H1 (cell line): ENCODE data around the gene CPXM1.
A peak's percentile ranks its signal among the peaks of the same experiment; 100 is the strongest.

Experiments used
- CBX8 ChIP-seq: fragments of 300-800, 300-1000 bp; sonication (generic); IDR thresholded peaks from 2 replicates; pipeline ENCODE4 v1.7.1; 2016; ENCODE audit warnings: low read depth, low read length, borderline replicate concordance
- CTCF ChIP-seq, 3 experiments: IDR thresholded peaks; 1 replicate in 2 of 3; 2 replicates in 1 of 3; pipeline versions ENCODE4 v1.5.1 to v1.6.1; 2011; ENCODE audit warnings: low read length in 3 of 3, mild to moderate bottlenecking in 3 of 3, inconsistent platforms in 2 of 3, low read depth in 1 of 3, moderate library complexity in 1 of 3; ENCODE audit not compliant: insufficient read depth in 1 of 3; ENCODE audit errors: control extremely low read depth in 1 of 3
- MAX ChIP-seq: IDR thresholded peaks from 2 replicates; pipeline ENCODE4 v1.6.1; 2012; ENCODE audit warnings: inconsistent platforms
- RAD21 ChIP-seq, 2 experiments: IDR thresholded peaks in 1 of 2; conservative IDR thresholded peaks in 1 of 2; 2 replicates each; pipeline ENCODE4 v1.6.1; 2011; ENCODE audit warnings: low read depth in 2 of 2, low read length in 2 of 2, improper control_type of control experiment in 1 of 2, inconsistent platforms in 1 of 2, mild to moderate bottlenecking in 1 of 2, moderate library complexity in 1 of 2

- peak in 2 of 3 experiments; percentile 29 to 38; a peak in 3 of 4 replicates for TF ChIP-seq CTCF (IDR thresholded peaks at IDR 0.05; ENCODE audit: control extremely low read depth in 1 of 3, insufficient read depth in 1 of 3, low read depth in 1 of 3, low read length in 3 of 3)
- no peak for TF ChIP-seq MAX
- peak in 1 of 2 experiments; percentile 1; a peak in 2 of 4 replicates for TF ChIP-seq RAD21 (IDR thresholded peaks at IDR 0.05 in 1 of 2, conservative IDR thresholded peaks at IDR 0.05 in 1 of 2; ENCODE audit: low read depth in 2 of 2, low read length in 2 of 2)
- TF ChIP-seq CBX8: no peak
Observed at GRCh38 chr20:2771631-2772080, 28.8 kb downstream of the CPXM1 start.
